KMS-11 (cell line): Measurements from ENCODE around the gene NUBP2.
"Not testable (repeated sequence)": the region's sequence is repeated elsewhere in the genome, so short reads cannot be mapped to it uniquely, and the experiment has no call there.

Source experiments
- H2AFZ ChIP-seq: fragments of 200-600 bp; sonication (generic); 2 replicates; pipeline ENCODE4 v1.6.1; 2016; ENCODE audit warnings: antibody characterized with exemption, mixed run types, low read depth
- H3K27ac ChIP-seq: fragments of 200-600 bp; sonication (generic); 2 replicates; pipeline ENCODE4 v1.6.1; 2016; ENCODE audit warnings: mild to moderate bottlenecking, mixed run types
- H3K27me3 ChIP-seq: fragments of 200-600 bp; sonication (generic); 2 replicates; pipeline ENCODE4 v1.6.1; 2017; ENCODE audit warnings: mild to moderate bottlenecking, low read depth, mixed run types, moderate library complexity; ENCODE audit not compliant: insufficient read depth
- H3K36me3 ChIP-seq: fragments of 200-600 bp; sonication (generic); 2 replicates; pipeline ENCODE4 v1.6.1; 2017; ENCODE audit warnings: mild to moderate bottlenecking, mixed run types; ENCODE audit not compliant: insufficient read depth
- H3K4me1 ChIP-seq: fragments of 200-600 bp; sonication (generic); 2 replicates; pipeline ENCODE4 v1.6.1; 2016; ENCODE audit warnings: mild to moderate bottlenecking, low read depth, mixed run types; ENCODE audit not compliant: poor library complexity, severe bottlenecking
- H3K4me2 ChIP-seq: fragments of 200-600 bp; sonication (generic); 2 replicates; pipeline ENCODE4 v1.7.0; 2016; ENCODE audit warnings: mild to moderate bottlenecking, mixed run types
- H3K4me3 ChIP-seq: fragments of 200-600 bp; sonication (generic); IDR thresholded peaks from 2 replicates; pipeline ENCODE4 v1.6.1; 2017; ENCODE audit warnings: low read depth, low read length, mixed read lengths; ENCODE audit not compliant: insufficient read depth
- H3K79me2 ChIP-seq: fragments of 200-600 bp; sonication (generic); 2 replicates; pipeline ENCODE4 v1.6.1; 2016; ENCODE audit warnings: low read depth, mixed run types; ENCODE audit not compliant: insufficient read depth
- H3K9ac ChIP-seq: fragments of 200-600 bp; sonication (generic); 2 replicates; pipeline ENCODE4 v1.6.1; 2016; ENCODE audit warnings: mild to moderate bottlenecking, mixed run types
- H4K20me1 ChIP-seq: fragments of 200-600 bp; sonication (generic); 2 replicates; pipeline ENCODE4 v1.6.1; 2016; ENCODE audit warnings: mild to moderate bottlenecking, mixed run types; ENCODE audit not compliant: insufficient read depth
- CTCF ChIP-seq: fragments of 200-600 bp; sonication (generic); conservative IDR thresholded peaks from 2 replicates; pipeline ENCODE4 v1.6.1; 2017; ENCODE audit warnings: low read depth, mild to moderate bottlenecking, antibody characterized with exemption, low read length, moderate library complexity, mixed read lengths

Gene NUBP2

GRCh38 chr16:1794221-1794871, 11.6 kb downstream of the NUBP2 start:
- no peaks in the 10 kb centered on the region for H3K36me3 ChIP-seq
- no peaks in the 10 kb centered on the region for H3K27me3 ChIP-seq
- H3K79me2 ChIP-seq, result no peaks in the 10 kb centered on the region
- H3K4me2 ChIP-seq, result no peak overlapping the region
- H3K9ac ChIP-seq, result no peak overlapping the region
- no peak overlapping the region for H3K4me3 ChIP-seq
- H3K27ac ChIP-seq, result no peak overlapping the region
- TF ChIP-seq CTCF, result no peak
- H4K20me1 ChIP-seq, result no peaks in the 10 kb centered on the region
- H3K4me1 ChIP-seq, result no peaks in the 10 kb centered on the region
- no peak overlapping the region for H2AFZ ChIP-seq

- H3K9ac ChIP-seq, result no peak overlapping the region
- TF ChIP-seq CTCF, result no peak
- no peak overlapping the region for H3K4me2 ChIP-seq
- no peak overlapping the region for H2AFZ ChIP-seq
- no peaks in the 10 kb centered on the region for H3K4me1 ChIP-seq
- no peaks in the 10 kb centered on the region for H3K36me3 ChIP-seq
- no peaks in the 10 kb centered on the region for H3K27me3 ChIP-seq
- no peaks in the 10 kb centered on the region for H3K79me2 ChIP-seq
- H3K4me3 ChIP-seq, result no peak overlapping the region
- no peaks in the 10 kb centered on the region for H4K20me1 ChIP-seq
- no peak overlapping the region for H3K27ac ChIP-seq
These were observed 12.3 kb downstream of the NUBP2 start for GRCh38 chr16:1794908-1795666.

- H3K79me2 ChIP-seq, H3K9ac ChIP-seq, H3K27me3 ChIP-seq, H3K4me1 ChIP-seq, H3K36me3 ChIP-seq, H3K4me3 ChIP-seq, H4K20me1 ChIP-seq, H3K27ac ChIP-seq, H3K4me2 ChIP-seq, H2AFZ ChIP-seq: not testable (repeated sequence)
These were observed 16.5 kb downstream of the NUBP2 start for GRCh38 chr16:1799263-1799662.

GRCh38 chr16:1800701-1801100, 17.9 kb downstream of the NUBP2 start:
- TF ChIP-seq CTCF, result no peak

GRCh38 chr16:1807626-1808025, 24.9 kb downstream of the NUBP2 start:
- no peak overlapping the region for H3K4me3 ChIP-seq

More at GRCh38 chr16:1800701-1801100, 17.9 kb downstream of the NUBP2 start:
- no peaks in the 10 kb centered on the region for H3K27me3 ChIP-seq
- H3K9ac ChIP-seq, result no peak overlapping the region
- H3K27ac ChIP-seq, result no peak overlapping the region
- no peak overlapping the region for H2AFZ ChIP-seq
- no peaks in the 10 kb centered on the region for H3K36me3 ChIP-seq
- H3K79me2 ChIP-seq, result no peaks in the 10 kb centered on the region
- no peaks in the 10 kb centered on the region for H3K4me1 ChIP-seq
- no peak overlapping the region for H3K4me2 ChIP-seq
- no peak overlapping the region for H3K4me3 ChIP-seq
- no peaks in the 10 kb centered on the region for H4K20me1 ChIP-seq

More at GRCh38 chr16:1807626-1808025, 24.9 kb downstream of the NUBP2 start:
- no peak overlapping the region for H3K27ac ChIP-seq
- no peaks in the 10 kb centered on the region for H3K4me1 ChIP-seq
- H3K9ac ChIP-seq, result no peak overlapping the region
- no peak overlapping the region for H3K4me2 ChIP-seq
- H3K27me3 ChIP-seq, result no peaks in the 10 kb centered on the region
- no peaks in the 10 kb centered on the region for H4K20me1 ChIP-seq
- no peaks in the 10 kb centered on the region for H3K79me2 ChIP-seq
- no peak for TF ChIP-seq CTCF
- H2AFZ ChIP-seq, result no peak overlapping the region
- H3K36me3 ChIP-seq, result peaks cover 6% of the 10 kb centered on the region; the same call in 1 of the 2 replicates
